Right ventricle myocardium superior (tissue), 1 donor: ENCODE measurements around the gene SUGP1. TPM values are rescaled to one million over a fixed set of nuclear protein-coding genes. Genes with fewer than 3 reads are reported as not detected.

Experiments
- ATAC-seq: fragments of 200-7000 bp; cut with Tn5 transposase; one replicate; pipeline ENCODE4 v1.9.1; 2020; ENCODE audit warnings: mild to moderate bottlenecking; ENCODE audit not compliant: poor library complexity
- DNase-seq: peaks from one replicate; pipeline ENCODE4 v3.0.0-alpha.2; 2020
- intact Hi-C: fragments of 100-400 bp; cut with DNase I; formaldehyde crosslinking; loops from one replicate; pipeline ENCODE4 v1.11.2; 2022
- total RNA-seq: library from RNA; stranded (reverse); fragmentation: NEBNext Ultra II Directional; extraction: Animal tissue kit (Norgen Biotek cat#: 25700); gene quantifications from one replicate; pipeline ENCODE4 v1.2.1, GENCODE V29; 2021
- donor health status: DM: no; HTN: yes; CAD: no; lungs with severe emphysema.

The SUGP1 gene
- total RNA-seq, 1 donor from 2014 or later: 37.2 TPM

DNA sequence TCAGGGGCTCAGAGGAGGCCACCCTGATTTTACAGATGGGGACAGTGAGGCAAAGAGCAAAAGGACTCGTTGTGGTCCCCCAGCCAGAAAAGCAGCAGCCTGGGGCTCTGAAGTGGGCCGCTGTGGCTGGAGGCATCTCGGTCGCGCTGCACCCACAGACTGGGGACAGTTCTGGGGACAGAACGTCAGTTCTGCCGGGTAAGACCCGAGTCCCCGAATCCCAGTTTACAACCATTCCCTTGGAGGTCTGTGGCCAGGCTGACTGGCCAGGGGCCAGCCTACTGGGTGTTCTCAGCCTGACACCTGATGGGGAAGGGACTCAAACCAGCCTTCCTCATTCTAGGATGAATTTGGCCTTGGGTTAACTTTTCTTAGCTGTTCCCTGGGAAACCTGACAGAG, 14.1 kb downstream of the SUGP1 start:
- intact Hi-C loops: no loop called here
- DNase-seq: no peak
- ATAC-seq: no peak

DNA sequence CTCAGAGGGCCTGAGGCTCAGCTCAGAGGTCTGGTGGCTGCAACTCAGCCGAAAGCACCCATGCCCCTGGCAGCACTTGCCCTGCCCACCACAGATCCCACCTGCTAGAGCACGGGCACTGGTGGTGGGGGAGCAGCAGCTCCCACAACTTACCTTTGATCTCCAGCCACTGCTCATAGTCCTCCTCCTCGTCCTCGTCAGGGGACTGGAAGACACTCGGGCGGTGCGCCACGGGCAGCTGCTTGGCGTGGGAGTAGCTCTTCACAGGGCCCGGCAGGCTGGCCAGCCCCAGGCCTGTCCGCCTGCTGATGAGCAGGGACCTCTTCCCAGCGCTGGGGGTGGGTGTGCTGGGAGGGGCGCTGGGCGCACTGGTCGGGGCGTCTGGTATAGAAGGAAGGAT, 14.6 kb downstream of the SUGP1 start:
- no peak for ATAC-seq
- intact Hi-C loops: no loop called here

GRCh38 chr19:19305066-19305465, 15.2 kb downstream of the SUGP1 start:
- intact Hi-C loops: no loop called here
- peak; percentile 26 for ATAC-seq
- no peak for DNase-seq

More for the DNA sequence above, 14.6 kb downstream of the SUGP1 start:
- no peak for DNase-seq

DNA sequence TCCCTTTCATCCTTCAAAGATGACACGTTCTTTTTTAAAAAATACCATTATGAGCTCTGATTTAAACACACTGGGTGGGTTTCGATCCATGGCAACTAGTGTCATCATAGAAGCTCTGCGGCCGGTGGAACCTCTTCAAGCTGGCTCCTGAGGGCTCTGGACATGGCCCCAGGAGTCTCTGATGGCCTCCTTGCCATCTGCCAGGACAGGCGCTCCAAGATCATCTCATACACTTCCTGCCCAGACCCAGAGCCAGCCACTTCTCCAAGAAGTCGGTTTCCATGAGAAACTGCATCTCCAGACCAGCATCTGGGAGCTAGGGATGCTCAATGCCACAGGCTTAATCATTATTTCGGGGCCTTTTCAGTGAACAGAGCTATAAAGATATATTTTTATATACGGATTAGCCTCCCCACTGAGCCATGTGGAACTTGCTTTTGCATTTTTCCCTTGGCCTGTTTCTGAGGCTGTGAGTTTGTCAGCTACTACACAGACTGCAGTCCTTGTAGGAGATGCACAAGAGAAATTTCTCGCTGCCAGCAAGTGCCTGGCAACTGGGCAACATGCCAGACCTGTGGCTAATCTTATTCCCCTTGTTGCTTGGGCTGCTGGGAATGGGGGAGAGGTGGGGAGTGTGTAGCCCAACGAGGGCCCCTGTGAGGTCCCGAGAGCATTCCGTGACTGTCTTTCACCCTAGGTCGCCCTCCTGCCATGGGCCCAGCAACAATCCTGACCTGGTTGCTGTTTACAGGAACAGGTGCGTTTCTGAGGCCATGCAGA, 15.9 kb downstream of the SUGP1 start:
- intact Hi-C loops: no loop called here
- DNase-seq (no peak), ATAC-seq (peak; percentile 59)

GRCh38 chr19:19303411-19303810, 16.9 kb downstream of the SUGP1 start:
- ATAC-seq (no peak), DNase-seq (no peak)
- intact Hi-C loops: no loop called here

DNA sequence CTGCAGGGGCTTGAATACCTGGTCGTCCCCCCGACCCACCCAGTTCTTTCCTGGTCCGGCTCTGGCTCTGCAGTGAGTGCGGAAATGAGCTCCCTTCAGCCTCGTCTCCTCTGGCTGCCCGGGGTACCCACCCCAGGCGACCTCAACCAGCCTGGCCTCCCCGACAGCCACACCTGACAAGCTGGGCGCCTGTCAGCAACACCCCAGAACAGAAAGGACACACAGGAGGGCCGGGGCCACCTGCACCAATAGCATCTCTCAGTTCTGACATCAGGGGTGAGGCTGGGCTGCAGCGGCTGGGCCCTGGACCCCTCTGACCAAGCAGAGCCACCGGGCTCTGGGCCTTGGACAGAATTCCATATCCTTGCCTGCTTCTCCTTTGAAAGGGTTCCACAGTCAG, 19.7 kb downstream of the SUGP1 start:
- DNase-seq (no peak), ATAC-seq (no peak)
- intact Hi-C loops: no loop called here

- intact Hi-C loops: no loop called here
- ATAC-seq (peak; percentile 41), DNase-seq (no peak)
Observed at GRCh38 chr19:19297759-19298158, 22.6 kb downstream of the SUGP1 start.

DNA sequence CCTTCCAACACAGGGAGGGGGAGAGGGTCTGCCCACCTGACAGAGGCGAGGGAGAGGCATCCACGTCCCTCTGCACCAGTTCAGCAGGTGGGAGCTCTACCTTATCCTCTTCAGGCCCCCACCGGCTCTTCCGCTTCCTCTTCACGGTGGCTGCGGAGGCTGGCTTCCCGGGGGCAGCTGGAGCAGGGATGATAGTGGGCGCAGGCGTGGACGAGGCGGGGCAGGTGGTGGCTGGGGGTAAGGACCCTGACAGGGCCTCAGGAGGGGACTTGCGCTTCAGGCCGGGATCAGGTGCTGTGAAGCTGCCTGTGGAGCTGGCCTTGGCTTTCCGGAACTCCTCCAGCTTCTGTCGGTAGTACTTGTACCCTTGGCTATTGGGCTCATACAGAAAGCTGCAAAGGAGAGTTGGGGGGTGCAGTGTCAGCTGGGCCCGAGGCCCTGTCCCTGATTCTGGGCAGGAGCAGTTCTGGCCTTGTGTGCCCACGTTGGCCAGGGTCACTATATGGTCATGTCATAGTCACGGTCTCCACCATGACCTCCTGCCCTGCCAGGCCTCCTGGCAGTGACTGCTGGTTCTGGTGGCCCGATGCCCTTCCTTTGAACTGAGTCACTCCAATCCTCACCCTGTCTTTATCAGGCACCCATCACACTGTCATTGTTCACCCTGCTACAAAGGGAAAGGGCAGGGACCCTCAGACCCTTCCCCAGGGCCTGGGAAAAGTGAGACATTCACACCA, 23.2 kb downstream of the SUGP1 start:
- no peak for DNase-seq
- intact Hi-C loops: no loop called here
- no peak for ATAC-seq

- intact Hi-C loops: no loop called here
- DNase-seq: no peak
- no peak for ATAC-seq
Observed at GRCh38 chr19:19294914-19295313, 25.4 kb downstream of the SUGP1 start.

DNA sequence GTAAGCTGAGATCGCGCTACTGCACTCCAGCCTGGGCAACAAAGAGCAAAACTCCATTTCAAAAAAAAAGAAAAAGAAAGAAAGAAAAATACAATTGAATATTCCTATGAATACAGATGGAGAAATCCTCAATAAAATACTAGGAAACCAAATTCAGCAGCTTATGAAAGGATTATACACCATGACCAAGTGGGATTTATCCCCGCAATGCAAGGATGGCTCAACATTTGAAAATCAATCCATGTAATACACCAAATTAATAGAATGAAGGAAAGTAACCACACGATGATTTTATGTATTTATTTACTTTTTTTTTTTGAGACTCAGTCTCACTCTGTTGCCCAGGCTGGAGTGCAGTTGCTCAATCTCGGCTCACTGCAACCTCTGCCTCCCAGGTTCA, 27.7 kb downstream of the SUGP1 start:
- intact Hi-C loops: no loop called here
- no peak for DNase-seq
- ATAC-seq: no peak

DNA sequence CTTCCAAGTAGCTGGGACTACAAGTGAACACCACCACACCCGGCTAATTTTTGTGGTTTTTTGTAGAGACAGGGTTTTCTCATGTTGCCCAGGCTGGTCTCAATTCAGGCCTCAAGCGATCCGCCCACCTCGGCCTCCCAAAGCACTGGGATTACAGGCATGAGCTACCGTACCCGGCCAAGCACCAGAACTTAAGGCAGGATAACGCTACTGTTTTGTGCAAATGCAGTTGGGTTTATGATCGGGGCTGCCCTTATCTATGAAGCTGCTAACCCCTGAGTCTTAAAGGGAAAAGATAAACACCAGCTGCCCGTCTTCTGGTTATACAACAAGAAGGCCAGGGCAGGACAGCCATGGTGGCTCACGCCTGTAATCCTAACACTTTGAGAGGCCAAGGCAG, 34.6 kb downstream of the SUGP1 start:
- DNase-seq: no peak
- intact Hi-C loops: no loop called here
- no peak for ATAC-seq

DNA sequence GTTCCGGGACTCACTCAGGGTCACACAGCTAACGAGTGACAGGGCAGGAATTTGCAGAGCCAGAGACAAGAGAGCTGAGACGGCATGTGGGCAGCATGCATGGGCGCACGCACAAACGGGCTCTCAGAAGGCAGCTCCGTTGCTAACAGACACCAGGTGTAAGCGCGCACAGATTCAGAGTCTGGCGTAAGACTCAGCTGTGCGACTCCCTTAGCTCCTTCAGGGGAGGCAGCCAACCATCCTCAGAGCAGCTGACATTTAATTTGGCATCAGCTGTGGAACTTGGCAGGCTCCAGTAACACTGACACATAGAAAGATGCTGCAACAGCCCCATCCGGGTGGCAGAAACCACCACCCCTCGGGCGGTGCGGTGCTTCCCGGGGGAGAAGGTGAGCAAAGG, 39.7 kb downstream of the SUGP1 start:
- no peak for DNase-seq
- no peak for ATAC-seq
- intact Hi-C loops: no loop called here

DNA sequence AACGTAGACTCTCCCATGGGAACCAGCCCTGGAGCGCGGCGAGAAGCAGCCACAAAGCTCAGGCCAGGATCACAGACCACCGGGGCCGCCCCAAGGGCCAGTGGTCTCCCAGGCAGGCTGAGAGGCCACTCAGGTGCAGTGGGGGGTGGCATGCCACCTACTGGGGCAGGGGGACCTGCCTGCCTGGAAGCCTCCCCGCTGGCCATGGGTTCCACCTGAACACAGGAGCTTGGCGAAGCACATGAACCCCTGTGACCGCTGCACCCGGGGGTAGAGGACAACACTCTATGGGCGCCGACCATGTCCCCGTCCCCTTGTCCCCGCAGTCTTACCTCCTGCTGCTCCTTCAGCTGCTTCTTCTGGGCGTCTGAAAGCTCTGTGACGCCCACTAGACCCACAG, 40.5 kb downstream of the SUGP1 start:
- intact Hi-C loops: no loop called here
- ATAC-seq (no peak), DNase-seq (no peak)

DNA sequence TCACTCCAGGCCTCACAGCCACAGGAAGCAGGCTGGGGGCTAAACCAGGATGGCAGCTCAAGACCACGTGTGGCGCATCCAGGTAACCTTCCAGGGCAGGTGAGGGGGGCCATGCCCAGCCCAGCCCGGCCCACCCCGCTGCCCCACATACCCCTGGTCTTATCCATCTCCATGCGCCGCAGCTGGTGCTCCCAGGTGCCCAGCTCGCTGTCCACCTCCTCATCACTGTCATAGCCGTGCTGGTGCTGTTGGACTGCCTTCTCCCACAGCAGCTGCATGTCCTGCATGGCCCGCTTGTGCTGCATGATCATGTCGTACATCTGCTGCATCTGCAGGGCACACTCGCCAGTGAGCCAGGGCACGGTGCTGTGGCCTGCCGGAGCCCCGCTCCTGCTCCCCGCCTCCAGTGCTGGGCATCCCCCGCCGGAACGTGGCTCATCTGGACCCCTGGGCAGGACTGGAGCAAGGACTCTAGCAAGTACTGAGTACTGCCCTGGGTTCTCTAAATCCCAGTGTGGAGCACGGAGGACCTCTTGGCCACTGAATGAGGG, 41.2 kb downstream of the SUGP1 start:
- intact Hi-C loops: no loop called here
- ATAC-seq (no peak), DNase-seq (no peak)

DNA sequence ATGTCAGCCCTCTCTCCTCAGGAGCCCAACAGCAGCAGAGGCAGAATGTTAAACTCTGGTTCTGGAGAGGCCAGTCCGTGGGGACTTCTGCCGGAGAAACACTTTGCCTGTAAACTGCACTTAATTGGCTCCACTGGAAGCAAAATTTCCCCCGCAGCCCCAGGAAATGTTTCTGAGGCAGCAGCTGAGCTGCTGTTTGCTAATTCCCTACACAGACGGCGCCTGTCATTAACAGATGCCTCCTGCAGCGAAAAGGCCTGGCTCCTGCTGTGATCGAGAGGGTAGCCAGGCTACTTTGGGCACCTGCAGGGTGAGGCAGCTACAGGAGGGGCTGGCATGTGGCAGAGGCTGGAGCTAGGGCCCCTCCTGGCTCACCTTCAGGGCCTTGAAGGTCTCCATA, 42.0 kb downstream of the SUGP1 start:
- intact Hi-C loops: no loop called here
- DNase-seq (no peak), ATAC-seq (no peak)

DNA sequence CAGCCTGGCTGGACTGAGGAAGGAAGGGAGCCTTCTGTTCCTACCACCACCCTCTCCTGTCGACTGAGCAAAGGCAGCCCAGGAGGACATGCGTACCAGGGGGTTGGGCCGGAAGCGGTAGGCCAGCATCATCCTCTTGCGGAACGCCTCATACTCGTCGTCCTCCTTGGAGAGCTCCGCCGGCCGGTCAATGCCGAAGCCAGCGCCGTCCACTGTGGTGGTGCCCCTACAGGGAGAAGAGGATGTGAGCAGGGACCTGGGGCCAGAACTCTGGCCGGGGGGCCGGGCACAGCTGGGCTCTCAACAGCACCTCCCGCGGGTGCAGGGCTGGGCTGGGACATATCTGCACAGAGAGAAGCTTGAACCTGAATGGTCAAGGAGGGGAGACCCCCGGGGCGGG, 43.5 kb downstream of the SUGP1 start:
- ATAC-seq (no peak), DNase-seq (no peak)
- intact Hi-C loops: no loop called here

DNA sequence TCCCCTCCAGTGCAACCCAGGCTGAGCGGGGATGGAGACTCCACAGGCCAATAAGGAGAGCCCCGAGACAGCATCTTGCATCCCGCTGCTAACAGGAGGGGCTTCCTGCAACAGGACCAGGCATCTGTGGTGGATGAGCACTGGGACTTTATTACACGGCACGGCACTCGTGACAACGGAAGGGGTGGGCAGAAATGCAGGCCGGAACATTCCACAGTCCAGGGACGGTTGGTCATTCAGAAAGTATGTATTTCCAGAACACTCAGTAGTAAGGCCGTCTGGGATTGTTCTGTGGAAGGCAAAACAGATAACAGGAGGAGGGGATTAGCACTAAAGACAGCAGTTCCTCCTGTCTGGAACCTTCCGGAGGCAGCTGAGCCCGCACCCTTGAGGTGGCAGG, 43.9 kb downstream of the SUGP1 start:
- intact Hi-C loops: no loop called here
- DNase-seq (no peak), ATAC-seq (no peak)

DNA sequence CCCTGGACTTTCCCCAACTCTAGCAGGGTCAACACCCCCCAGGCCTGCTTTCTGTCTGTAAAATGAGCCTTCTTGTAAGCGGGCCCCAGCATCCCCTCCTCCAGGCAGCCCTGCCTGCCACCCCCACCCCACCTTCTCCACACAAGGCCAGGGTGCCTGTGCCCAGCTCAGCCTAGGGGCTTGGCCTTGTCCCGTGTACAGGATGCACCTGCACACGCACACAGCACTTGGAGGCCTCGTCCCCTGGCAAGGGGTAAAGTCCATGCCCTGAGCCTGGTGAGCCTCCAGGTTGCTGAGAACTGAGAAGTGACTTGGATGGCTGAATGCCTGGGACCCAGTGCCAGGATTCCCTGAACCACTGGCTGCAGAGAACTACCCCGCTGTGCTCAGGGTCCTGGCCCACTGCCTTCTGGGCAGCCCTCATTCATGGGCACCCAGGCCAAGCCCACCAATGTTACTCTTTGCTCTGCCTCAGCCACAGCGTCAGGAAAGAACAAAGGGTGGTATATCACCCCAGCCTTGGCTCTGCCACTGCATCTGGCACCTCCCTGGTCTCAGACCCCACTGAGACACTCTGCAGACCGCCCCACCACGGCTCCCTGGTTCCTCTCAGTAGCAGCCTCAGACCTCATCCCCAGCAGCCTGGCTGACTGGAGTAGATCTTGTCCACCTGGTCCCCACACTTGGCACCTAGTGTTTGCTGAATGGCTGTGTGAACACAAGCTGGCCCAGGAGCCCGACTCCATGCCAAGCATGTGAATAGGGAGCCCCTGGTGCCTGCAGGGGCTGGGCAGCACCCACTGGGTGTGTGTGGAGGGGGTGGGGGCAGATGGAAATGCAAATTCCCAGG, 45.4 kb downstream of the SUGP1 start:
- intact Hi-C loops: no loop called here
- no peak for DNase-seq
- no peak for ATAC-seq

- no peak for ATAC-seq
- intact Hi-C loops: no loop called here
- DNase-seq: no peak
Observed at GRCh38 chr19:19274146-19274545, 46.2 kb downstream of the SUGP1 start.
